Spleen (tissue), 11 donors: ENCODE results near the gene LDAH. TPM values are rescaled to one million over a fixed set of nuclear protein-coding genes. Genes with fewer than 3 reads are reported as not detected.

Experiments
- DNase-seq: peaks from one replicate; pipeline ENCODE4 v3.0.0-alpha.2; 2020
- H3K27ac ChIP-seq, 8 donors: fragments of 200-600 bp; sonication (generic) in 7 of 8; 1 replicate in 4 of 8; 2 replicates in 4 of 8; pipeline versions ENCODE4 v1.5.0 to v1.8.0; 2016 to 2021; ENCODE audit warnings: inconsistent platforms in 4 of 8, mild to moderate bottlenecking in 4 of 8, moderate library complexity in 1 of 8
- H3K27me3 ChIP-seq, 7 donors: fragments of 200-600 bp; sonication (generic) in 6 of 7; replicated peaks in 1 of 7; 1 replicate in 4 of 7; 2 replicates in 3 of 7; pipeline versions ENCODE4 v1.5.0 to v1.8.0; 2016 to 2021; ENCODE audit warnings: inconsistent platforms in 3 of 7, mild to moderate bottlenecking in 1 of 7
- H3K36me3 ChIP-seq, 6 donors: fragments of 200-600 bp; sonication (generic) in 5 of 6; 1 replicate in 4 of 6; 2 replicates in 2 of 6; pipeline versions ENCODE4 v1.5.0 to v1.8.0; 2016 to 2021; ENCODE audit warnings: inconsistent platforms in 2 of 6
- H3K4me1 ChIP-seq, 6 donors: fragments of 200-600 bp; sonication (generic) in 5 of 6; 1 replicate in 3 of 6; 2 replicates in 3 of 6; pipeline versions ENCODE4 v1.5.0 to v1.8.0; 2016 to 2021; ENCODE audit warnings: inconsistent platforms in 3 of 6
- H3K4me3 ChIP-seq, 8 donors: fragments of 200-600 bp; sonication (generic) in 7 of 8; 1 replicate in 4 of 8; 2 replicates in 4 of 8; pipeline versions ENCODE4 v1.5.0 to v1.8.0; 2016 to 2021; ENCODE audit warnings: inconsistent platforms in 4 of 8, mild to moderate bottlenecking in 4 of 8, moderate library complexity in 2 of 8
- H3K9me3 ChIP-seq, 8 donors: fragments of 200-600 bp; sonication (generic) in 7 of 8; 1 replicate in 4 of 8; 2 replicates in 4 of 8; pipeline versions ENCODE4 v1.5.0 to v1.8.0; 2016 to 2021; ENCODE audit warnings: inconsistent platforms in 4 of 8
- POLR2A ChIP-seq, 3 donors: fragments of 450-650 bp; IDR thresholded peaks; one replicate each; pipeline ENCODE4 v1.5.1; 2017; ENCODE audit warnings: antibody characterized with exemption in 3 of 3, mild to moderate bottlenecking in 1 of 3
- POLR2AphosphoS5 ChIP-seq, 3 donors: sonication (generic); formaldehyde crosslinking; IDR thresholded peaks; one replicate each; pipeline ENCODE4 v1.5.1; 2017; ENCODE audit warnings: antibody characterized with exemption in 3 of 3
- WGBS, 5 donors: extraction: QIAGEN DNeasy Blood & Tissue Kit in 3 of 5; methylation state at CpG; one replicate each; pipeline versions ENCODE4 v1.1.5 to v1.1.7; 2013 to 2018; 5-methylcytosine and 5-hydroxymethylcytosine counted together
- intact Hi-C: fragments of 100-400 bp; cut with DNase I; formaldehyde crosslinking; loops from one replicate; pipeline ENCODE4 v1.15.0; 2023; ENCODE audit warnings: low total_unique reads
- polyA plus RNA-seq, 3 donors: library from polyadenylated mRNA; stranded (reverse); fragments of 200-250 nt; gene quantifications; one replicate each; pipeline ENCODE4 v1.2.1, GENCODE V29; 2013
- total RNA-seq, 7 donors: library from RNA; depleted of rRNA in 3 of 7; stranded (reverse); fragments of >200 nt in 3 of 7; fragmentation: NEBNext Ultra II Directional in 4 of 7; extraction: Animal tissue kit (Norgen Biotek cat#: 25700) in 4 of 7; gene quantifications; one replicate each; pipeline versions ENCODE4 v1.1.0 to v1.2.1, GENCODE V29; 2016 to 2021
- TF ChIP-seq, protein P1 (sequence below), 11 experiments: fragments of 200-600 bp in 7 of 11; fragments of 450-650 bp in 4 of 11; sonication (generic) in 4 of 11; IDR thresholded peaks in 8 of 11; conservative IDR thresholded peaks in 3 of 11; 1 replicate in 7 of 11; 2 replicates in 4 of 11; pipeline versions ENCODE4 v1.4.0 to v1.8.0; 2016 to 2021; ENCODE audit warnings: antibody characterized with exemption in 11 of 11, inconsistent platforms in 4 of 11, mild to moderate bottlenecking in 1 of 11
- donor health status: healthy with polysubstance abuse.
- donor health status: DM: no; HTN: no; CAD: no; lungs with moderate emphysema.
- donor health status: DM: no; HTN: no; CAD: no.
- donor health status: Bipolar disorder and iron deficiency.
- donor health status: healthy.
- donor health status: DM: no; HTN: no; CAD: no.
- donor health status: DM: yes; HTN: yes; CAD: no.

LDAH gene
- total and polyA plus RNA-seq, 10 donors, result 5.8 to 33.2 (median 21.1) TPM

DNA sequence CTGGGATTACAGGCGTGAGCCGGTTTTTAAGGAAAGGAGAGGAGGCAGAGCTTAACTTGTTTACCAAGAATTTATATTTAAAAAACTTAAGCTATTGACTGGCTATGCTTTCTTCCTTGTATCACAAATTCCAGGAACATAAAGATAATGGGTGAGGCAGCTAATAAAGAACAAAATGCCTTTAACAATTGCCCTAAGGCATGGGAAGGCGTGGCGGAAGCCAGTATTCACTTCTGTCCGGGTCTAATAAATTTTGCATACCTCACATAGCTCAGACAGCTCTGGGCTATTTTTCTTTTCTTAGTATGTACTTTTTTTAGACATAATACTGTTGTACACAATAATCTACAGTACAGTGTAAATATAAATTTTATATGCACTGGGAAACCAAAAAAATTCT lies 1.0 kb upstream of the LDAH start:
- WGBS, 5 donors, result 83 to 89% (median 87%) methylated on average over 5 of the region's 5 CpGs
- Histone ChIP-seq H3K4me3 (no peak overlapping the region), H3K4me1 (peaks cover 0 to 19% (median 11%) of the 10 kb centered on the region in 6 donors), H3K9me3 (no peaks in the 10 kb centered on the region), H3K36me3 (no peaks in the 10 kb centered on the region), H3K27ac (no peak overlapping the region), H3K27me3 (no peaks in the 10 kb centered on the region)
- TF ChIP-seq POLR2AphosphoS5 (IDR thresholded peaks at IDR 0.05), result no peak
- TF ChIP-seq, protein P1, sequence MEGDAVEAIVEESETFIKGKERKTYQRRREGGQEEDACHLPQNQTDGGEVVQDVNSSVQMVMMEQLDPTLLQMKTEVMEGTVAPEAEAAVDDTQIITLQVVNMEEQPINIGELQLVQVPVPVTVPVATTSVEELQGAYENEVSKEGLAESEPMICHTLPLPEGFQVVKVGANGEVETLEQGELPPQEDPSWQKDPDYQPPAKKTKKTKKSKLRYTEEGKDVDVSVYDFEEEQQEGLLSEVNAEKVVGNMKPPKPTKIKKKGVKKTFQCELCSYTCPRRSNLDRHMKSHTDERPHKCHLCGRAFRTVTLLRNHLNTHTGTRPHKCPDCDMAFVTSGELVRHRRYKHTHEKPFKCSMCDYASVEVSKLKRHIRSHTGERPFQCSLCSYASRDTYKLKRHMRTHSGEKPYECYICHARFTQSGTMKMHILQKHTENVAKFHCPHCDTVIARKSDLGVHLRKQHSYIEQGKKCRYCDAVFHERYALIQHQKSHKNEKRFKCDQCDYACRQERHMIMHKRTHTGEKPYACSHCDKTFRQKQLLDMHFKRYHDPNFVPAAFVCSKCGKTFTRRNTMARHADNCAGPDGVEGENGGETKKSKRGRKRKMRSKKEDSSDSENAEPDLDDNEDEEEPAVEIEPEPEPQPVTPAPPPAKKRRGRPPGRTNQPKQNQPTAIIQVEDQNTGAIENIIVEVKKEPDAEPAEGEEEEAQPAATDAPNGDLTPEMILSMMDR (IDR thresholded peaks at IDR 0.05 in 8 of 11, conservative IDR thresholded peaks at IDR 0.05 in 3 of 11), result no peak
- no peak for TF ChIP-seq POLR2A (IDR thresholded peaks at IDR 0.05)
- no peak for DNase-seq
- intact Hi-C loops, result no loop called here

DNA sequence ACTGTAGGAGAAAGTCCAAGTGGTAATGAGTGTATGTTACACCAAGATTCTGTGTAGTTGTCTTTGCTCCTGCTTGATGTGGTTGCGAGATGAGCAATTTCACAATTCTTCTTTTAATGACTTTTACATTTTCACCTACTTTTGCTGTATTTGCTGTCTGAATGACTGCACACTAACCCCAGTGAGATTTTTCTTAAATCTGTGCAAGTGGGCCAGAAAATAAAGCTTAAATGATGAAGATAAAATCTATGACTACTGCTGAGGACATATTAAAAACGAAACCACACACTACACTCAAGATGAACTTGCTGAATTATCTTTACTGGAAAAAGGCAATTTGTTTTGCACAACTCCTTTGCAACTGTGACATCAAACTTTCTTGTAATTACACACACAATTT lies 4.1 kb downstream of the LDAH start:
- H3K27ac ChIP-seq, result no peak overlapping the region

DNA sequence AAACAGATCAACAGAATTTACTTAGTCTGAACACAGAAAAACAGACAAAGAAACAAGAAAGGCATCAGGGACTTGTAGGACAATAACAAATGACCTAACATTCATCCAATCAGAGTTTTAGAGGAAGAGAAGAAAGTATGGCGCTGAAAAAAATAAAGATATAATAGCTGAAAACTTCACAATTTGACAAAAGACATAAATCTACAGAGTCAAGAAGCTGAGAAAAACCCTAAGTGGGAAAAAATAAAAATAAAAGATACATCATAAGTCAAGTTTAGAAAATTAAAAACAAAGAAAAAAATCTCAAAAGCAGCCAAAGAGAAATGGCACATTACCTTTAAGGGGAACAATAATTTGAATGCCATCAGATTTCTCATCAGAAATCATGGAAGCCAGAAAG lies 7.7 kb downstream of the LDAH start:
- Histone ChIP-seq H3K36me3 (no peaks in the 10 kb centered on the region), H3K9me3 (no peaks in the 10 kb centered on the region), H3K27ac (no peak overlapping the region), H3K4me3 (no peak overlapping the region), H3K4me1 (peaks cover 0 to 22% (median 14%) of the 10 kb centered on the region in 6 donors), H3K27me3 (no peaks in the 10 kb centered on the region)
- no peak for TF ChIP-seq POLR2AphosphoS5 (IDR thresholded peaks at IDR 0.05)
- no peak for TF ChIP-seq POLR2A (IDR thresholded peaks at IDR 0.05)
- TF ChIP-seq, protein P1 (IDR thresholded peaks at IDR 0.05 in 8 of 11, conservative IDR thresholded peaks at IDR 0.05 in 3 of 11), result no peak
- intact Hi-C loops, result no loop called here
- WGBS, 5 donors, result 91 to 100% (median 100%) methylated on average over 1 of the region's 1 CpG
- no peak for DNase-seq

More for the DNA sequence above, 4.1 kb downstream of the LDAH start:
- Histone ChIP-seq H3K27me3 (no peaks in the 10 kb centered on the region), H3K4me1 (peaks cover 0 to 34% (median 21%) of the 10 kb centered on the region in 6 donors), H3K9me3 (no peaks in the 10 kb centered on the region), H3K36me3 (no peaks in the 10 kb centered on the region), H3K4me3 (no peak overlapping the region)
- no peak for TF ChIP-seq POLR2AphosphoS5 (IDR thresholded peaks at IDR 0.05)
- no peak for TF ChIP-seq POLR2A (IDR thresholded peaks at IDR 0.05)
- TF ChIP-seq, protein P1 (IDR thresholded peaks at IDR 0.05 in 8 of 11, conservative IDR thresholded peaks at IDR 0.05 in 3 of 11), result no peak
- intact Hi-C loops, result no loop called here
- no peak for DNase-seq
- 43 to 72% (median 63%) methylated on average over 2 of the region's 2 CpGs for WGBS, 5 donors

DNA sequence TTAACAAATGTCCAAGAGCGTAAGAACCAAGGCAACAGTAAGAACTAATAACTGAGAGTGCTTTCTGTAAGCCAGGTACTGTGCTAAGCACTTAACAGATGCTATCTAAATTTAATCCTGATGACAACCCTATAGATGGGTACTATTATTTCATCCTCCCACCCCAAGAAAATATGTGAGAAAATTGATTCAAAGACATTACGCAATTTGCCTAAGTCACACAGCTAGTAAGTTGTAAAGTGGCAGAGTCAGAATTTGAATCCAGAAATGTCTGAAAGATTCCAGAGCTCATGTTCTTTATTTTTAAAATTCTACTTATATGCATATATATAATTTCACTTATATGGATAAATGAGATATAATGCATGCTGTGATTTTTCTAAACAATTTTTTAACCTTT lies 10.1 kb downstream of the LDAH start:
- intact Hi-C loops, result no loop called here

More for the DNA sequence above, 10.1 kb downstream of the LDAH start:
- H3K4me1 ChIP-seq, result peaks cover 0 to 8% (median 1%) of the 10 kb centered on the region in 6 donors
- H3K36me3 ChIP-seq, result no peaks in the 10 kb centered on the region
- H3K9me3 ChIP-seq, result no peaks in the 10 kb centered on the region
- H3K4me3 ChIP-seq, result no peak overlapping the region
- H3K27ac ChIP-seq, result no peak overlapping the region
- WGBS, 5 donors, result 90 to 100% (median 99%) methylated on average over 2 of the region's 2 CpGs
- no peak for DNase-seq
- H3K27me3 ChIP-seq, result no peaks in the 10 kb centered on the region
- TF ChIP-seq POLR2A (IDR thresholded peaks at IDR 0.05) (no peak), POLR2AphosphoS5 (IDR thresholded peaks at IDR 0.05) (no peak)
- TF ChIP-seq, protein P1 (IDR thresholded peaks at IDR 0.05 in 8 of 11, conservative IDR thresholded peaks at IDR 0.05 in 3 of 11), result no peak
